ENCODE data around the gene SALL3. TPM values are rescaled to one million over a fixed set of nuclear protein-coding genes. Genes with fewer than 3 reads are reported as not detected.
"Not testable (repeated sequence)": the region's sequence is repeated elsewhere in the genome, so short reads cannot be mapped to it uniquely, and the experiment has no call there.

The SALL3 gene
- total RNA-seq, 1 donor from 2014 or later, result 14.6 TPM

DNA sequence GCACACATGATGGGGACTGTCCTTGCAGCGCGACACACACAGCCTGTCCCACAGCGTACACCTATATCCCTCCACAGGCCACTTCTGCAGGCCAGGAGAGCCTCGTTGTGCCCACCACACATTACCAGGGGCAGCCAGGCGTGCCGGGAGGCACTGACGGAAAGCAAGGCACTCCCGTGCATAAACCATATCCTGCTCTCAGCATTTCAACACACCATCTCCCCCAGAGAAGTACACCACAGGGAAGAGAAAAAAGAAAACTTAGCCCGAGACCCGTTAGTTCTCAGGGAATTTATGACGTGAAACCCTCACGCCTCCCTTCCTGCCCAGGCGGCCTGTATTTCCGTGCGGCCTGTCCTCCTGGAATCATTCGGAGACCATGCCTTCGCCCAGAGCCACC lies 24.6 kb upstream of the SALL3 start:
- no peak overlapping the region for H3K4me3 Mint-ChIP-seq
- H3K36me3 Mint-ChIP-seq, result no peaks in the 10 kb centered on the region
- TF ChIP-seq, protein P1, sequence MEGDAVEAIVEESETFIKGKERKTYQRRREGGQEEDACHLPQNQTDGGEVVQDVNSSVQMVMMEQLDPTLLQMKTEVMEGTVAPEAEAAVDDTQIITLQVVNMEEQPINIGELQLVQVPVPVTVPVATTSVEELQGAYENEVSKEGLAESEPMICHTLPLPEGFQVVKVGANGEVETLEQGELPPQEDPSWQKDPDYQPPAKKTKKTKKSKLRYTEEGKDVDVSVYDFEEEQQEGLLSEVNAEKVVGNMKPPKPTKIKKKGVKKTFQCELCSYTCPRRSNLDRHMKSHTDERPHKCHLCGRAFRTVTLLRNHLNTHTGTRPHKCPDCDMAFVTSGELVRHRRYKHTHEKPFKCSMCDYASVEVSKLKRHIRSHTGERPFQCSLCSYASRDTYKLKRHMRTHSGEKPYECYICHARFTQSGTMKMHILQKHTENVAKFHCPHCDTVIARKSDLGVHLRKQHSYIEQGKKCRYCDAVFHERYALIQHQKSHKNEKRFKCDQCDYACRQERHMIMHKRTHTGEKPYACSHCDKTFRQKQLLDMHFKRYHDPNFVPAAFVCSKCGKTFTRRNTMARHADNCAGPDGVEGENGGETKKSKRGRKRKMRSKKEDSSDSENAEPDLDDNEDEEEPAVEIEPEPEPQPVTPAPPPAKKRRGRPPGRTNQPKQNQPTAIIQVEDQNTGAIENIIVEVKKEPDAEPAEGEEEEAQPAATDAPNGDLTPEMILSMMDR (conservative IDR thresholded peaks at IDR 0.05), result no peak
- H3K27ac Mint-ChIP-seq, result no peak overlapping the region
- peaks cover 8% of the 10 kb centered on the region for H3K27me3 Mint-ChIP-seq
- DNase-seq (ENCODE audit: extremely low spot score, unreplicated experiment), result no peak
- peaks cover 4% of the 10 kb centered on the region for H3K9me3 Mint-ChIP-seq
- H3K4me1 Mint-ChIP-seq (ENCODE audit: unreplicated experiment), result no peaks in the 10 kb centered on the region

DNA sequence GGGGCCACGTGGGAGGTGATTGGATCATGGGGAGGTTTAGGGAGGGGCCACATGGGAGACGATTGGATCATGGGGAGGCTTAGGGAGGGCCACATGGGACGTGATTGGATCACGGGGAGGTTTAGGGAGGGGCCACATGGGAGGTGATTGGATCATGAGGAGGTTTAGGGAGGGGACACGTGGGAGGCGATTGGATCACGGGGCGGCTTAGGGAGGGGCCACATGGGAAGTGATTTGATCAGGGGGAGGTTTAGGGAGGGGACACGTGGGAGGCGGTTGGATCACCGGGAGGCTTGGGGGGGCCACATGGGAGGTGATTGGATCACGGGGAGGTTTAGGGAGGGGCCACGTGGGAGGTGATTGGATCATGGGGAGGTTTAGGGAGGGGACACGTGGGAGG lies 22.5 kb upstream of the SALL3 start:
- TF ChIP-seq, protein P1 (conservative IDR thresholded peaks at IDR 0.05), result no peak
- H3K4me3 Mint-ChIP-seq, result no peak overlapping the region
- H3K27ac Mint-ChIP-seq, result no peak overlapping the region
- no peaks in the 10 kb centered on the region for H3K9me3 Mint-ChIP-seq
- H3K27me3 Mint-ChIP-seq, result peaks cover 8% of the 10 kb centered on the region
- H3K36me3 Mint-ChIP-seq, result no peaks in the 10 kb centered on the region
- H3K4me1 Mint-ChIP-seq (ENCODE audit: unreplicated experiment), result no peaks in the 10 kb centered on the region
- no peak for DNase-seq (ENCODE audit: extremely low spot score, unreplicated experiment)

DNA sequence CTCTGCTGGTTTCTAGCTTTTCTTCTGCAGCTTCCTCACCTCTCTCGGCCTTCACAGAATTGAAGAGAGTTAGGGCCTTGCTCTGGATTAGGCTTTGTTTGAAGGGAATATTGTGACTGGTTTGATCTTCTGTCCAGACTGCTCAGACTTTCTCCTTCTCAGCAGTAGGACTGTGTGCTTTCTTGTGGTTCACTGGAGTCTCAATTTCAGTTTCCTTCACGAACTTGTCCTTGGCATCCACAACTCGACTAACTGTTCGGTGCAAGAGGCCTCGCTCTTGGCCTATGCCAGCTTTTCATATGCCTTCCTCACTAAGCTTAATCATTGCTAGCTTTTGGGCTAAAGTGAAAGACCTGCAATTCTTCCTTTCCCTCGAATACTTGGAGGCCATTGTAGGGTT lies 18.9 kb upstream of the SALL3 start:
- H3K9me3 Mint-ChIP-seq, result no peaks in the 10 kb centered on the region
- no peak for DNase-seq (ENCODE audit: extremely low spot score, unreplicated experiment)
- H3K4me3 Mint-ChIP-seq, result no peak overlapping the region
- no peak overlapping the region for H3K27ac Mint-ChIP-seq
- peaks cover 10% of the 10 kb centered on the region for H3K27me3 Mint-ChIP-seq
- TF ChIP-seq, protein P1 (conservative IDR thresholded peaks at IDR 0.05), result no peak
- no peaks in the 10 kb centered on the region for H3K4me1 Mint-ChIP-seq (ENCODE audit: unreplicated experiment)
- H3K36me3 Mint-ChIP-seq, result no peaks in the 10 kb centered on the region

DNA sequence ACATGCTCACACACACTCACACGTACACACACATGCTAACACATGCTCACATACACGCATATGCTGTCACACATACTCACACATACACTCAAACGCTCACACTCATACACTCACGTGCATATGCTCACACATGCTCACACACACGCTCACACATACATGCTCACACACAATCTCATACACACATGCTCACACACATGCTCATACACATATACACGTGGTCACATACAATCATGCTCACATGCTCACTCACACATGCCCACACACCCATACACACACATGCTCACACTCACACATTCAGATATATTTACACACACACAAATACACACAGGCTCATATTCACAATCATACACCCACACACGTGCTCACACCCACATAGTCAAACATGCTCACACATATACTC lies 17.5 kb upstream of the SALL3 start:
- Mint-ChIP-seq H3K27me3 (peaks cover 11% of the 10 kb centered on the region), H3K9me3 (no peaks in the 10 kb centered on the region), H3K27ac (no peak overlapping the region), H3K4me3 (no peak overlapping the region), H3K36me3 (no peaks in the 10 kb centered on the region), H3K4me1 (ENCODE audit: unreplicated experiment) (no peaks in the 10 kb centered on the region)
- TF ChIP-seq, protein P1 (conservative IDR thresholded peaks at IDR 0.05), result no peak
- DNase-seq (ENCODE audit: extremely low spot score, unreplicated experiment), result no peak

DNA sequence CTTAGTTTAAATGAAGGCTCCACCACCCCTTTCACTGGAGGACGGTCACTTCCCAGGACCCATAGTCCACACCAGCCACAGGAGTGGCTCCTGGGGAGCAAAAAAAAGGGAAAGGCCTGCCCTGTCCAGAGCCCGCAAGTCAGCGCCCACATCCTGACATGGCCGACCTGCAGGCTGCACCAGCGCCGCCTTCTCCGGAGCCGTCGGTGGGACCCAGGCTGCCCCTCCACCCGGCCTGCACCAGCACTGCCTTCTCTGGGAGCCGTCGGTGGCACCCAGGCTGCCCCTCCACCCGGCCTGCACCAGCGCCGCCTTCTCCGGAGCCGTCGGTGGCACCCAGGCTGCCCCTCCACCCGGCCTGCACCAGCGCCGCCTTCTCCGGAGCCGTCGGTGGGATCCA lies 14.9 kb upstream of the SALL3 start:
- not testable (repeated sequence) for H3K9me3 Mint-ChIP-seq; DNase-seq (ENCODE audit: extremely low spot score, unreplicated experiment)

DNA sequence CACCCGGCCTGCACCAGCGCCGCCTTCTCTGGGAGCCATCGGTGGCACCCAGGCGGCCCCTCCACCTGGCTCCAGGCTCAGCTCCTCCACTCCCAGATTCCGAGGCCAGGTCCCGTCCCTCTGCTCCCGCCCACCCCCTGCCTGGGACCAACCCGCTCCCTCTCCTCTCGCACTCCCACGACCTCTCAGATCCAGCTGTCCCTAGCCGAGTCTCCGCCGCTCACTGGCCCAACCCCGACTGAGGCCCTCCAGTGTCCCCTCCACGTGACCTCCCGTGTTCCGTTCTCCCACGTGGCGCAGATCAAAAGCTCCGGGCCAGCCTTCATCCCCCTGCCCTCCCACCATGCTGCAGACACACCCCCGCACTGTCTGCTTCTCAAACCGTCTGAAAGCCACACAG lies 14.4 kb upstream of the SALL3 start:
- H3K27ac Mint-ChIP-seq, result no peak overlapping the region
- no peaks in the 10 kb centered on the region for H3K9me3 Mint-ChIP-seq
- no peaks in the 10 kb centered on the region for H3K4me1 Mint-ChIP-seq (ENCODE audit: unreplicated experiment)
- peaks cover 39% of the 10 kb centered on the region for H3K27me3 Mint-ChIP-seq
- peak; percentile 55 for DNase-seq (ENCODE audit: extremely low spot score, unreplicated experiment)
- TF ChIP-seq, protein P1 (conservative IDR thresholded peaks at IDR 0.05), result no peak
- H3K4me3 Mint-ChIP-seq, result no peak overlapping the region
- H3K36me3 Mint-ChIP-seq, result no peaks in the 10 kb centered on the region

More for the DNA sequence above, 14.9 kb upstream of the SALL3 start:
- H3K4me3 Mint-ChIP-seq; H3K27ac Mint-ChIP-seq; H3K36me3 Mint-ChIP-seq; H3K4me1 Mint-ChIP-seq (ENCODE audit: unreplicated experiment): not testable (repeated sequence)
- H3K27me3 Mint-ChIP-seq, result peaks cover 35% of the 10 kb centered on the region

All from type B pancreatic cell (in vitro differentiated cells).